Hepatocyte (in vitro differentiated cells): ENCODE measurements around the gene UMAD1. TPM values are rescaled to one million over a fixed set of nuclear protein-coding genes. Genes with fewer than 3 reads are reported as not detected.

Experiments used
- DNase-seq: peaks from one replicate; pipeline ENCODE4 v3.0.0-alpha.2; 2016; ENCODE audit warnings: low spot score
- H2AFZ ChIP-seq: fragments of 200-600 bp; sonication (generic); 2 replicates; pipeline ENCODE4 v1.6.0; 2016; ENCODE audit warnings: antibody characterized with exemption, mild to moderate bottlenecking
- H3K27ac ChIP-seq: fragments of 200-600 bp; sonication (generic); 2 replicates; pipeline ENCODE4 v1.5.1; 2016; ENCODE audit warnings: mild to moderate bottlenecking
- H3K27me3 ChIP-seq: fragments of 200-600 bp; sonication (generic); 2 replicates; pipeline ENCODE4 v1.6.1; 2016
- H3K36me3 ChIP-seq: fragments of 200-600 bp; sonication (generic); replicated peaks from 2 replicates; pipeline ENCODE4 v1.5.1; 2016; ENCODE audit warnings: low read depth; ENCODE audit not compliant: insufficient read depth
- H3K4me1 ChIP-seq: fragments of 200-600 bp; sonication (generic); 2 replicates; pipeline ENCODE4 v1.5.1; 2016; ENCODE audit warnings: mild to moderate bottlenecking, moderate library complexity; ENCODE audit not compliant: insufficient read depth
- H3K4me2 ChIP-seq: fragments of 200-600 bp; sonication (generic); 2 replicates; pipeline ENCODE4 v1.6.0; 2016
- H3K4me3 ChIP-seq: fragments of 200-600 bp; sonication (generic); 2 replicates; pipeline ENCODE4 v1.5.1; 2016; ENCODE audit warnings: mild to moderate bottlenecking
- H3K79me2 ChIP-seq: fragments of 200-600 bp; sonication (generic); 2 replicates; pipeline ENCODE4 v1.6.0; 2017; ENCODE audit warnings: mild to moderate bottlenecking
- H3K9me2 ChIP-seq: fragments of 200-600 bp; sonication (generic); replicated peaks from 2 replicates; pipeline ENCODE4 v1.6.0; 2017; ENCODE audit warnings: mild to moderate bottlenecking; ENCODE audit not compliant: insufficient read depth
- H3K9me3 ChIP-seq: fragments of 200-600 bp; sonication (generic); 2 replicates; pipeline ENCODE4 v1.5.1; 2016; ENCODE audit warnings: low read depth, mild to moderate bottlenecking
- H4K20me1 ChIP-seq: fragments of 200-600 bp; sonication (generic); 2 replicates; pipeline ENCODE4 v1.6.0; 2016; ENCODE audit warnings: mild to moderate bottlenecking; ENCODE audit not compliant: insufficient read depth, poor library complexity, severe bottlenecking
- CTCF ChIP-seq: fragments of 200-600 bp; sonication (generic); IDR thresholded peaks from 2 replicates; pipeline ENCODE4 v1.5.1; 2016; ENCODE audit warnings: antibody characterized with exemption, mild to moderate bottlenecking; ENCODE audit not compliant: poor library complexity
- EZH2 ChIP-seq: fragments of 200-600 bp; sonication (generic); IDR thresholded peaks from 2 replicates; pipeline ENCODE4 v1.6.1; 2016; ENCODE audit warnings: antibody characterized with exemption, mild to moderate bottlenecking, borderline replicate concordance
- EZH2phosphoT487 ChIP-seq: fragments of 200-600 bp; sonication (generic); IDR thresholded peaks from one replicate; pipeline ENCODE4 v1.6.1; 2018; ENCODE audit warnings: antibody characterized with exemption, mild to moderate bottlenecking, low read depth, moderate library complexity; ENCODE audit not compliant: unreplicated experiment, severe bottlenecking
- WGBS: methylation state at CpG from one replicate; pipeline ENCODE4 v1.1.6; 2016; ENCODE audit warnings: low lambda C conversion rate; ENCODE audit errors: missing lambda C conversion rate; 5-methylcytosine and 5-hydroxymethylcytosine counted together
- polyA plus RNA-seq: library from polyadenylated mRNA; unstranded; fragments of >200 nt; fragmentation: Nextera tagmentation; extraction: Ambion mirVana; gene quantifications from 2 replicates; pipeline ENCODE4 v1.2.1, GENCODE V29; 2016
- total RNA-seq: library from RNA; depleted of rRNA; stranded (reverse); fragments of >200 nt; gene quantifications from 2 replicates; pipeline ENCODE4 v1.2.3, GENCODE V29; 2014

Gene UMAD1
- total and polyA plus RNA-seq, 2 experiments from 2014 or later: 15.7 to 29.0 TPM

DNA sequence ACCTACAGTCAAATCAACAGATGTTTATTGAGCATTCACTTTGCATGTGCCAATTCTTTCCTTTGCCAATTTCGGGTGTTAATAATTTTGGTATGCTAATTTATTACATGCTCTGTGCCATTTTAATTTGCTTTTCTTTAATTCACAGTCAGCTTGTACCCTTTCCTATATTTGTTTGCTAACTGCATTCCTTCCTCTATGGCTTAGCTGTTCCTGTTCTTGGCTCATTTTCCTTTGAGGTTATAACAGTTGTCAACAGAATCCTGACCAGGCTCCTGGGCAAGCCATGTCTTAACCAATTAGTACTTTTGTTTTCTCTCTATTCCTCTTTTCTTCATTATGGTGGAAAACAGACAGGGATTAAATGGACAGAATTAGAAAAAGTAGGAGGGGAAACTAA lies 151.5 kb downstream of the UMAD1 start:
- no peaks in the 10 kb centered on the region for H3K79me2 ChIP-seq
- H3K4me2 ChIP-seq: no peak overlapping the region
- no peaks in the 10 kb centered on the region for H3K9me3 ChIP-seq
- H3K27me3 ChIP-seq: no peaks in the 10 kb centered on the region
- H3K9me2 ChIP-seq: no peaks in the 10 kb centered on the region
- H3K4me3 ChIP-seq: no peak overlapping the region
- H3K36me3 ChIP-seq: no peaks in the 10 kb centered on the region
- TF ChIP-seq CTCF: no peak
- TF ChIP-seq EZH2: no peak
- no peak for TF ChIP-seq EZH2phosphoT487
- H4K20me1 ChIP-seq: no peaks in the 10 kb centered on the region
- no peak overlapping the region for H2AFZ ChIP-seq
- H3K4me1 ChIP-seq: peaks cover 16% of the 10 kb centered on the region
- no peak for DNase-seq
- 60% methylated on average over 1 of the region's 1 CpG for WGBS
- H3K27ac ChIP-seq: peak overlapping the region; percentile 26

GRCh38 chr7:7793249-7793648 lies 152.7 kb downstream of the UMAD1 start:
- Histone ChIP-seq H3K4me3 (no peak overlapping the region), H3K4me2 (no peak overlapping the region), H3K27me3 (no peaks in the 10 kb centered on the region), H3K4me1 (peaks cover 16% of the 10 kb centered on the region), H4K20me1 (no peaks in the 10 kb centered on the region), H3K9me3 (no peaks in the 10 kb centered on the region), H2AFZ (no peak overlapping the region), H3K79me2 (no peaks in the 10 kb centered on the region), H3K27ac (no peak overlapping the region), H3K36me3 (no peaks in the 10 kb centered on the region), H3K9me2 (no peaks in the 10 kb centered on the region)
- 79% methylated on average over 2 of the region's 2 CpGs for WGBS
- TF ChIP-seq EZH2phosphoT487: no peak
- TF ChIP-seq EZH2: no peak
- no peak for TF ChIP-seq CTCF
- DNase-seq: no peak

DNA sequence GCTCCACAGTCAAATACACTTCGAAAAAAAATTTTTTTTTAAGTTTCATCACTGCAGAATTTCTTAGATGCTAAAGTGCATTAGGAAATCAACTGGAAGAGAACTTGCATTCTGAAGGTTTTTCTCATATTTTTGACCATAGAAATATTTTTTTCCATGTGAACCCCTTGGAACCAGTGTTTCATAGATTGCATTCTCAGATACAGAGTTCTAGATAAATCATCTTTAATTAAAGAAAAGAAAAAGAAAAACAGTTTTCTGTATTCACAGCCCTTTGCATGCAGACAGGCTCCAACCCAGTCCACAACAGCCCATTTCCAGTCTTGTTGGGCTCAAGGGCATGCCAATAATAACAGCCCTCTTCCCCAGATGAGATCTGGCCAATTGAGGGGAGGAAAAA lies 153.4 kb downstream of the UMAD1 start:
- H3K36me3 ChIP-seq: no peaks in the 10 kb centered on the region
- no peaks in the 10 kb centered on the region for H3K9me3 ChIP-seq
- no peak for TF ChIP-seq CTCF
- TF ChIP-seq EZH2: no peak
- no peak for TF ChIP-seq EZH2phosphoT487
- 72% methylated on average over 1 of the region's 1 CpG for whole genome bisulfite sequencing
- H3K27me3 ChIP-seq: no peaks in the 10 kb centered on the region
- H3K4me2 ChIP-seq: no peak overlapping the region
- H3K27ac ChIP-seq: no peak overlapping the region
- H3K4me1 ChIP-seq: peaks cover 18% of the 10 kb centered on the region
- H4K20me1 ChIP-seq: no peaks in the 10 kb centered on the region
- no peak overlapping the region for H3K4me3 ChIP-seq
- DNase-seq: no peak
- H3K9me2 ChIP-seq: no peaks in the 10 kb centered on the region
- H2AFZ ChIP-seq: no peak overlapping the region
- no peaks in the 10 kb centered on the region for H3K79me2 ChIP-seq

- Histone ChIP-seq H3K27me3 (no peaks in the 10 kb centered on the region), H3K4me3 (no peak overlapping the region), H2AFZ (no peak overlapping the region), H3K9me2 (no peaks in the 10 kb centered on the region), H3K4me1 (peaks cover 25% of the 10 kb centered on the region), H3K27ac (peak overlapping the region; percentile 66), H3K4me2 (no peak overlapping the region), H3K36me3 (no peaks in the 10 kb centered on the region), H4K20me1 (no peaks in the 10 kb centered on the region), H3K9me3 (no peaks in the 10 kb centered on the region), H3K79me2 (no peaks in the 10 kb centered on the region)
- 85% methylated on average over 2 of the region's 2 CpGs for WGBS
- no peak for TF ChIP-seq CTCF
- TF ChIP-seq EZH2: no peak
- TF ChIP-seq EZH2phosphoT487: no peak
- DNase-seq: no peak
Measured at GRCh38 chr7:7795203-7795602, 154.7 kb downstream of the UMAD1 start.
